NCI-H510A (cell line): Measurements from ENCODE around the gene TBX20.
"Not testable (repeated sequence)": the region's sequence is repeated elsewhere in the genome, so short reads cannot be mapped to it uniquely, and the experiment has no call there.

ENCODE experiments used
- DNase-seq: peaks from one replicate; lab custom pipeline; 2025; lab: John Stamatoyannopoulos, UW

Gene TBX20

GRCh38 chr7:35255443-35256255, 1.7 kb upstream of the TBX20 start:
- no peak for DNase-seq

- DNase-seq: no peak
Measured at GRCh38 chr7:35254496-35255442, 869 bp upstream of the TBX20 start.

- DNase-seq: no peak
Measured at GRCh38 chr7:35253460-35253709, 515 bp downstream of the TBX20 start.

- no peak for DNase-seq
Measured at GRCh38 chr7:35252612-35253459, 1.1 kb downstream of the TBX20 start.

- DNase-seq: no peak
Measured at GRCh38 chr7:35251606-35252310, 2.1 kb downstream of the TBX20 start.

GRCh38 chr7:35250941-35251340, 3.0 kb downstream of the TBX20 start:
- DNase-seq: no peak

GRCh38 chr7:35250452-35250851, 3.4 kb downstream of the TBX20 start:
- DNase-seq: no peak

GRCh38 chr7:35249537-35249907, 4.4 kb downstream of the TBX20 start:
- DNase-seq: no peak

- DNase-seq: no peak
Measured at GRCh38 chr7:35248576-35249536, 5.0 kb downstream of the TBX20 start.

- DNase-seq: no peak
Measured at GRCh38 chr7:35246819-35247218, 7.1 kb downstream of the TBX20 start.

- DNase-seq: no peak
Measured at GRCh38 chr7:35241884-35242283, 12.0 kb downstream of the TBX20 start.

- DNase-seq: no peak
Measured at GRCh38 chr7:35241436-35241835, 12.5 kb downstream of the TBX20 start.

GRCh38 chr7:35241008-35241407, 12.9 kb downstream of the TBX20 start:
- not testable (repeated sequence) for DNase-seq

GRCh38 chr7:35238456-35238855, 15.4 kb downstream of the TBX20 start:
- DNase-seq: not testable (repeated sequence)

- DNase-seq: no peak
Measured at GRCh38 chr7:35232994-35233393, 20.9 kb downstream of the TBX20 start.

- not testable (repeated sequence) for DNase-seq
Measured at GRCh38 chr7:35231221-35231620, 22.7 kb downstream of the TBX20 start.

GRCh38 chr7:35229116-35229780, 24.7 kb downstream of the TBX20 start:
- DNase-seq: not testable (repeated sequence)

GRCh38 chr7:35228496-35229051, 25.3 kb downstream of the TBX20 start:
- not testable (repeated sequence) for DNase-seq

- not testable (repeated sequence) for DNase-seq
Measured at GRCh38 chr7:35227438-35227837, 26.5 kb downstream of the TBX20 start.

GRCh38 chr7:35222445-35222844, 31.5 kb downstream of the TBX20 start:
- not testable (repeated sequence) for DNase-seq
